ENCODE results near the gene UCP2. TPM values are rescaled to one million over a fixed set of nuclear protein-coding genes. Genes with fewer than 3 reads are reported as not detected.
"Not testable (repeated sequence)": the region's sequence is repeated elsewhere in the genome, so short reads cannot be mapped to it uniquely, and the experiment has no call there.

The UCP2 gene
- total RNA-seq, 4 donors from 2014 or later: 16.8 to 284 (median 56.7) TPM

DNA sequence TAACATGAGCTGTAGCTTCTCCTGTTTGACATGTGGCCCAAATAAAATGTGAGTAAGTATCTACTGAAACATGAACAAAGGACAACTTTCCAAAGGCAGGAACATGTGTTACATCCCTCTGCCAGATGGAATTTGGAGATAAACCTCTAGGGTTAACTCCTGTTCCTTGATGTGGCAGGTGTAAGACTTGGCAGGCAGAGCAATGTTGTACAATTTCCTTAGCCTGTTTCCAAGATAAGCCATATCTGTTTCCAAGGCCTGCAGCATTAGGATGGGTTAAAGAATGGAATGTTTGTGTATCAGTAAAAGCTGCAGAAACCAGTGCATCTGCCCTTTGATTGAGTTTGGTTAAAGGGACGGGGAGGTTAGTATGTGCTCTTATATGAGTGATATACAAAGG lies 40.6 kb downstream of the UCP2 start:
- Histone ChIP-seq H3K36me3 (no peaks in the 10 kb centered on the region), H3K27me3 (no peaks in the 10 kb centered on the region), H3K27ac (no peak overlapping the region), H3K4me1 (no peaks in the 10 kb centered on the region), H3K4me3 (no peak overlapping the region), H3K9me3 (no peaks in the 10 kb centered on the region)
- no peak for ATAC-seq
- no peak for TF ChIP-seq POLR2A (IDR thresholded peaks at IDR 0.05)
- TF ChIP-seq, protein P1, sequence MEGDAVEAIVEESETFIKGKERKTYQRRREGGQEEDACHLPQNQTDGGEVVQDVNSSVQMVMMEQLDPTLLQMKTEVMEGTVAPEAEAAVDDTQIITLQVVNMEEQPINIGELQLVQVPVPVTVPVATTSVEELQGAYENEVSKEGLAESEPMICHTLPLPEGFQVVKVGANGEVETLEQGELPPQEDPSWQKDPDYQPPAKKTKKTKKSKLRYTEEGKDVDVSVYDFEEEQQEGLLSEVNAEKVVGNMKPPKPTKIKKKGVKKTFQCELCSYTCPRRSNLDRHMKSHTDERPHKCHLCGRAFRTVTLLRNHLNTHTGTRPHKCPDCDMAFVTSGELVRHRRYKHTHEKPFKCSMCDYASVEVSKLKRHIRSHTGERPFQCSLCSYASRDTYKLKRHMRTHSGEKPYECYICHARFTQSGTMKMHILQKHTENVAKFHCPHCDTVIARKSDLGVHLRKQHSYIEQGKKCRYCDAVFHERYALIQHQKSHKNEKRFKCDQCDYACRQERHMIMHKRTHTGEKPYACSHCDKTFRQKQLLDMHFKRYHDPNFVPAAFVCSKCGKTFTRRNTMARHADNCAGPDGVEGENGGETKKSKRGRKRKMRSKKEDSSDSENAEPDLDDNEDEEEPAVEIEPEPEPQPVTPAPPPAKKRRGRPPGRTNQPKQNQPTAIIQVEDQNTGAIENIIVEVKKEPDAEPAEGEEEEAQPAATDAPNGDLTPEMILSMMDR (IDR thresholded peaks at IDR 0.05 in 4 of 5, conservative IDR thresholded peaks at IDR 0.05 in 1 of 5): no peak
- intact Hi-C loops (cut with DNase I; ENCODE audit: low total_unique reads) (no loop called here), in situ Hi-C loops (cut with MboI; ENCODE audit: low sequenced_read_pairs in 4 of 4) (no loop called here)
- DNase-seq: no peak

GRCh38 chr11:73940801-73941570 lies 41.7 kb downstream of the UCP2 start:
- no peak for ATAC-seq
- in situ Hi-C loops (cut with MboI; ENCODE audit: low sequenced_read_pairs in 4 of 4) (no loop called here), intact Hi-C loops (cut with DNase I; ENCODE audit: low total_unique reads) (no loop called here)

GRCh38 chr11:73939096-73939495 lies 43.5 kb downstream of the UCP2 start:
- intact Hi-C loops (cut with DNase I; ENCODE audit: low total_unique reads): no loop called here
- Histone ChIP-seq H3K9me3 (no peaks in the 10 kb centered on the region), H3K27me3 (no peaks in the 10 kb centered on the region), H3K36me3 (no peaks in the 10 kb centered on the region), H3K4me1 (no peaks in the 10 kb centered on the region), H3K4me3 (no peak overlapping the region), H3K27ac (no peak overlapping the region)
- no peak for ATAC-seq
- TF ChIP-seq, protein P1 (IDR thresholded peaks at IDR 0.05 in 4 of 5, conservative IDR thresholded peaks at IDR 0.05 in 1 of 5): no peak
- TF ChIP-seq POLR2A (IDR thresholded peaks at IDR 0.05): no peak
- no peak for DNase-seq
- in situ Hi-C loops (cut with MboI; ENCODE audit: low sequenced_read_pairs in 4 of 4): no loop called here

More at GRCh38 chr11:73940801-73941570, 41.7 kb downstream of the UCP2 start:
- Histone ChIP-seq H3K4me3 (no peak overlapping the region), H3K27me3 (no peaks in the 10 kb centered on the region), H3K27ac (no peak overlapping the region), H3K36me3 (no peaks in the 10 kb centered on the region), H3K4me1 (no peaks in the 10 kb centered on the region), H3K9me3 (no peaks in the 10 kb centered on the region)
- no peak for TF ChIP-seq POLR2A (IDR thresholded peaks at IDR 0.05)
- TF ChIP-seq, protein P1 (IDR thresholded peaks at IDR 0.05 in 4 of 5, conservative IDR thresholded peaks at IDR 0.05 in 1 of 5): no peak
- no peak for DNase-seq

DNA sequence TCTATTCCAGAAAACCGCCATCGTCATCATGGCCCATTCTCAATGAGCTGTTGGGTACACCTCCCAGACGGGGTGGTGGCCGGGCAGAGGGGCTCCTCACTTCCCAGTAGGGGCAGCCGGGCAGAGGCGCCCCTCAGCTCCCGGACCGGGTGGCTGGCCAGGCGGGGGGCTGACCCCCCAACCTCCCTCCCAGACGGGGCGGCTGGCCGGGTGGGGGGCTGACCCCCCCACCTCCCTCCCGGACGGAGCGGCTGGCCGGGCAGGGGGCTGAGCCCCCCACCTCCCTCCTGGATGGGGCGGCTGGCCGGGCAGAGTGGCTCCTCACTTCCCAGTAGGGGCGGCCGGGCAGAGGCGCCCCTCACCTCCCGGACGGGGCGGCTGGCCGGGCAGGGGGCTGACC lies 46.6 kb downstream of the UCP2 start:
- H3K36me3 ChIP-seq; ATAC-seq; H3K4me1 ChIP-seq; H3K27ac ChIP-seq; DNase-seq; intact Hi-C loops (cut with DNase I; ENCODE audit: low total_unique reads); H3K4me3 ChIP-seq; in situ Hi-C loops (cut with MboI; ENCODE audit: low sequenced_read_pairs in 4 of 4); H3K9me3 ChIP-seq; H3K27me3 ChIP-seq: not testable (repeated sequence)

GRCh38 chr11:73932781-73933180 lies 49.9 kb downstream of the UCP2 start:
- TF ChIP-seq, protein P1 (IDR thresholded peaks at IDR 0.05 in 4 of 5, conservative IDR thresholded peaks at IDR 0.05 in 1 of 5): no peak
- TF ChIP-seq POLR2A (IDR thresholded peaks at IDR 0.05): no peak
- ATAC-seq (no peak), DNase-seq (no peak)
- in situ Hi-C loops (cut with MboI; ENCODE audit: low sequenced_read_pairs in 4 of 4): no loop called here
- Histone ChIP-seq H3K9me3 (no peaks in the 10 kb centered on the region), H3K27ac (no peak overlapping the region), H3K36me3 (peaks cover 0 to 31% of the 10 kb centered on the region in 2 donors), H3K27me3 (no peaks in the 10 kb centered on the region), H3K4me3 (no peak overlapping the region), H3K4me1 (no peaks in the 10 kb centered on the region)
- intact Hi-C loops (cut with DNase I; ENCODE audit: low total_unique reads): no loop called here
